AG09319 (cell line): ENCODE measurements around the gene TMC2.

Experiments
- DNase-seq: peaks from one replicate; pipeline ENCODE4 v3.0.0-alpha.2; 2010; ENCODE audit warnings: low read depth; ENCODE audit errors: extremely low read depth
- TF ChIP-seq, protein P1 (sequence below): IDR thresholded peaks from 2 replicates; pipeline ENCODE4 v1.5.1; 2011; ENCODE audit warnings: low read depth, mild to moderate bottlenecking, inconsistent platforms, low read length, moderate library complexity

TMC2 gene

DNA sequence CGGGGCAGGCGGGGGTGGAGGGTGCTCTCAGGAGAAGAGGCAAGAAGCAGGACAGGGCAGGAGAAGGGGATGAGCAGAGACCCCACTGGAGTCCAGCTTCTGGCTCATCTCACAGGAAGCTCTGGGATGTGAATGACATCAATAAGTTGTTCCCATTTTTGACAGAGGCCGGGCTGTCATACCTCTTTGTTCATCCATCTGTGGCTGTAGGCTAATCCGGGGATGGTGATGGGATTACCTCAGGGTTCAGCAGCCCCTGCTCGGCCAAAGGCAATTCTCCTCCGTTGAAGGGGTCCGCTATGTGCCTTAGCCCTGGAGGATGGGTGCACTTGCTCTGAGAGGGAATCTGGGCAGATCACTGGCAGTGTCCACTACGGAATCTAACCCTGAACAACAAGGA lies 3.3 kb upstream of the TMC2 start:
- no peak for DNase-seq
- TF ChIP-seq, protein P1, sequence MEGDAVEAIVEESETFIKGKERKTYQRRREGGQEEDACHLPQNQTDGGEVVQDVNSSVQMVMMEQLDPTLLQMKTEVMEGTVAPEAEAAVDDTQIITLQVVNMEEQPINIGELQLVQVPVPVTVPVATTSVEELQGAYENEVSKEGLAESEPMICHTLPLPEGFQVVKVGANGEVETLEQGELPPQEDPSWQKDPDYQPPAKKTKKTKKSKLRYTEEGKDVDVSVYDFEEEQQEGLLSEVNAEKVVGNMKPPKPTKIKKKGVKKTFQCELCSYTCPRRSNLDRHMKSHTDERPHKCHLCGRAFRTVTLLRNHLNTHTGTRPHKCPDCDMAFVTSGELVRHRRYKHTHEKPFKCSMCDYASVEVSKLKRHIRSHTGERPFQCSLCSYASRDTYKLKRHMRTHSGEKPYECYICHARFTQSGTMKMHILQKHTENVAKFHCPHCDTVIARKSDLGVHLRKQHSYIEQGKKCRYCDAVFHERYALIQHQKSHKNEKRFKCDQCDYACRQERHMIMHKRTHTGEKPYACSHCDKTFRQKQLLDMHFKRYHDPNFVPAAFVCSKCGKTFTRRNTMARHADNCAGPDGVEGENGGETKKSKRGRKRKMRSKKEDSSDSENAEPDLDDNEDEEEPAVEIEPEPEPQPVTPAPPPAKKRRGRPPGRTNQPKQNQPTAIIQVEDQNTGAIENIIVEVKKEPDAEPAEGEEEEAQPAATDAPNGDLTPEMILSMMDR, result no peak

DNA sequence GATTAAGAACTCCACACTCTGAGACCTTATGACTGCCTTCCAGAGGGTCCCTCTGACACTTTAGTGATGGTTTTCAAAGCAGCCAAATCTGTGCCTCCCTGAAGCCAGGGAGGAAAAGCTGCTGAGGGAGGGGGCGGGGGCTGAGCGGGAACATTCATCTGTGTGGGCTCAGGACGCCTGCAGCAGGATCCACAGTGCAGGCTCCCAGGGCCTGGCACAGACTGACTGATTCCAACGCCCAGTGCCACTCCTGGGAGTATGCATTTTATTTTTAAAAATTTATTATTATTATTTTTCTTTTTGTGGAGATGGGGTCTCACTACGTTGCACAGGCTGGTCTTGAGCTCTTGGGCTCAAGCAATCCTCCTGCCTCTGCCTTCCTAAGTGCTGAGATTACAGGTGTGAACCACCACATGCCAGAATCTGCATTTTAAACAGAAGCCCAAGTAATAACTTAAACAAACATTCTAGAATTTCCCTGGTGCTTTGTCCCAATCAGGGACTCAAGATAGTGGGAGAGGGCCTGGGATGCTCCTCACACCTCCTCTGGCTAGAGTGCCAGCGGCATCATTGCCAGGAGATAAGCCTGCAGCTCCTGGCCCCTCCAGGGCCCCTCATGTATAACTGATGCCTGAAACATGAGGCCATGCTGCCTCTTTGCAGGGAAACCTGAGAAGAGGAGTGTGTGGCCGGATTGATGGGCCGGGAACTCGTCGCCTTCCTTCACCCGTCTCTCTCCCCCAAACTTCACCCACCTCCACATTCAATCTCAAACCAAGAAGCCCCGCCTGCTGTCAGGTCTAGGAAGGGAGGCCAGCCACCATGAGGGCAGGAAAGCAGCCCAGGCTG lies 438 bp upstream of the TMC2 start:
- TF ChIP-seq, protein P1, result no peak
- DNase-seq, result no peak

- DNase-seq, result no peak
- TF ChIP-seq, protein P1, result no peak
Observed at GRCh38 chr20:2537101-2537500, 728 bp downstream of the TMC2 start.

GRCh38 chr20:2538356-2538755 lies 2.0 kb downstream of the TMC2 start:
- no peak for DNase-seq
- TF ChIP-seq, protein P1, result no peak

GRCh38 chr20:2538931-2539720 lies 2.8 kb downstream of the TMC2 start:
- DNase-seq, result no peak
- TF ChIP-seq, protein P1, result no peak

GRCh38 chr20:2541940-2542339 lies 5.6 kb downstream of the TMC2 start:
- TF ChIP-seq, protein P1, result no peak
- no peak for DNase-seq

GRCh38 chr20:2542361-2542760 lies 6.0 kb downstream of the TMC2 start:
- TF ChIP-seq, protein P1, result no peak
- no peak for DNase-seq
